Measurements from ENCODE around the gene LRMDA.

The LRMDA gene

GRCh38 chr10:75956624-75957023 lies 525.2 kb downstream of the LRMDA start:
- in situ Hi-C loops (cut with MboI; ENCODE audit: low sequenced_read_pairs) = no loop called here

DNA sequence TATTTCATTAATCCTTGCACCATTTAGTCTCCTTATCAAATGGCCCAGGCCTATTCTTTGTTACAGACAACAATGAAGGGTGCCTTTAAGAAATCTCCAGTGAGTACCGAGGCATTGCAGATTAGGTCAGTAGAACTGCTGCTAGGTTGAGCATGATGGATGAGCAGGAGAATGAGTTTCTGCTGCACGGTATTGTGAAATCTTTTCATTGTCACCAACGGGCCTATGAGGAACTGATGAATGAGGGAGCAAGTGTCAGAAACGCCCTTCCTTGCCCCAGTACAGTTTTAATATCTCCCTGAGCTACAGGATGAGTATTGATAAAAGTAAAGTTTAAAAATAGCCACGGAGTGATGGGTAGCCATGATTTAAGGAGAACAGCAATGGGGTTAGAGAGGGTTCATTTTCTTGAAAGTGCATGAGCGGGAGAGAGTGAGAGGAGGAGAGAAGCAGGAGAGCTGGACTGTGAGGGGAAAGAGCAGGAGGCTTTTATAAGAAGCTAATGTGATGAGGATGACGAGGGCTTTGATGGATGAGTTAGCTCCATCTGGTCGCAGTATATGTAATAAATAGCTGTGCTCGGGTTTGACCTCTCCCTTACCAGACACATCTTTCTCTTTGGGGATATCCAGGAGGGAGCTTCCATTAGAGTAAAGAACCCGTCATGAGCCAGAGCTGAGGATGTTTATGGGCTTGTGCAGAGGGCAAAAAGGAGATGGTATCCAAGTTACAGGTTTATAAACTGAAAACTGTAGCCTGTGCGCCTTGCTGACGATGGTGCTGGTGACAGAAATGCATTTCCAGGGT lies 526.1 kb downstream of the LRMDA start:
- in situ Hi-C loops (cut with MboI; ENCODE audit: low sequenced_read_pairs) = no loop called here

DNA sequence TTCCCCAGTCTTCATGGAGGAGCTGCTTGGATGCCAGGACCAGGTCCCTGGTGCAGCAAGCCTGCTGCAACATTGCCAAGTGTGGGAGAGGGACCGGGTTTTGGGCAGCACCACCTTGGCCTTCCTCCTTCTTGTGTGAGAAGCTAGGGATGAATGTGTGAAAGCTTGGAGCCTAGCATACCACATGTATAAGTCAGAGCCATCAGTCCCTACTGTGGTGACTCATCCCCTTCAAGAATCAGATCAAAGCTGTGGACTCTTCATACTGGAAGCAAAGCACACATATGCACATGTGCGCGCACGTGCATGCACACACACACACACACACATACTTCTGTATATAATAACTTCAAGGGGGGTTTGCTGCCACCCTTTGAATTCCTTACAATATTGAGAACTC lies 527.8 kb downstream of the LRMDA start:
- in situ Hi-C loops (cut with MboI; ENCODE audit: low sequenced_read_pairs) = no loop called here

DNA sequence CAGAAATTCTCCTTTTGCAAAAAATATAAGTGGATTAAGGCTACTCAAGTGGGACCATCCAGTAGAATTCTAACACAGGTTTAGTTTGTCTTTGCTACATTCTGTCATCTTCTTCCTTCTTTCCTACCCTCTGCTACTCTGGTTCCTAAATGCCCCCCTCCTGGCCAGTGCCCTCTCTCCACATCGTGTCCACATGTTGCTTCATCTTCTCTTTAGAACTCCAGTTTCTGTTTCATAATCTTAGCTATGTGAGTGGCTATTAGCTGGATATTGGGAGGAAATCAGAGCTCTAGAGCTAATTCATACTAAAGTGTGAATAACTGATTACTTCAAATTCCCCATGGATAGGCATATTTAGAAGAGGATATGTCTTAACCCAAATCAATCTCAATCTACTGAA lies 528.5 kb downstream of the LRMDA start:
- in situ Hi-C loops (cut with MboI; ENCODE audit: low sequenced_read_pairs) = no loop called here

GRCh38 chr10:75962395-75963061 lies 531.1 kb downstream of the LRMDA start:
- in situ Hi-C loops (cut with MboI; ENCODE audit: low sequenced_read_pairs) = no loop called here

GRCh38 chr10:75967491-75967890 lies 536.1 kb downstream of the LRMDA start:
- in situ Hi-C loops (cut with MboI; ENCODE audit: low sequenced_read_pairs) = no loop called here

GRCh38 chr10:75969031-75969430 lies 537.6 kb downstream of the LRMDA start:
- in situ Hi-C loops (cut with MboI; ENCODE audit: low sequenced_read_pairs) = no loop called here

- in situ Hi-C loops (cut with MboI; ENCODE audit: low sequenced_read_pairs) = no loop called here
These were observed 540.2 kb downstream of the LRMDA start for GRCh38 chr10:75971402-75972211.

GRCh38 chr10:75972491-75973276 lies 541.3 kb downstream of the LRMDA start:
- in situ Hi-C loops (cut with MboI; ENCODE audit: low sequenced_read_pairs) = no loop called here

DNA sequence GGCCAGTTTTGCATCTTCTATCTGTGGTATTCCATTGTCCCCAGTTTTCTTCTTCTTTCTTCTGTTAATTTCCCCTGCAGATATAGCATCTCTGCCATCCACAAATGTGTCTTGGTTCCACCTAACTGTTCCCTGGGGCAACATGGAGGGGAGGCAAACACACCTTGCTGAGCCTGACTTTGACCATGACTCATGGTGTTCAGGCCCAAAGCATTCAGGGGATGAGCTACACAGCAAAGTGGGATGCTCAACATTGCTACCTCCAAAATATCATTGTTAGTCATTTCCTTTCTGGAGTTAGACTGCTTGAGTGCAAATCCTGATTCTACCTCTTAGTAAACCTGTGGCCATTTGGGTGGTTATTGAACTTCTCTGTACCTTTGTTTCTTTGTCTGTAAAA lies 542.7 kb downstream of the LRMDA start:
- in situ Hi-C loops (cut with MboI; ENCODE audit: low sequenced_read_pairs) = no loop called here

DNA sequence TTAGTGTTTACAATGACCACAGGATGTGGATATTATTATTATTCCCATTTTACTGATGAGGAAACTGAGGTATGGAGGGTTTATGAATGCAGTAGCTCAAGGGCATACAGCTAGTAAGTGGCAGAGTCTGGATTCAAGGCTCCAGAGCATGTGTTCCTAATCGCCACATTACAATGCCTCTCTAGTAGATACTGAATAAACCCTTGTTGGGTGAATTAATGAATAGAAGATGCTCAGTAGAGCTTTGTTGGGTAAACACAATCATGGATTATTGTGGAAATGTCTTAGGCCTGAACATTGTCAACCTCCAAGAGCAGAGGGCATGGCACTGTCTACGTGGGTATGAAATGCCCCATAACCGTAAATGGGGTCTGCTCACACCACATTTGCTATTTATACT lies 545.3 kb downstream of the LRMDA start:
- in situ Hi-C loops (cut with MboI; ENCODE audit: low sequenced_read_pairs) = no loop called here

DNA sequence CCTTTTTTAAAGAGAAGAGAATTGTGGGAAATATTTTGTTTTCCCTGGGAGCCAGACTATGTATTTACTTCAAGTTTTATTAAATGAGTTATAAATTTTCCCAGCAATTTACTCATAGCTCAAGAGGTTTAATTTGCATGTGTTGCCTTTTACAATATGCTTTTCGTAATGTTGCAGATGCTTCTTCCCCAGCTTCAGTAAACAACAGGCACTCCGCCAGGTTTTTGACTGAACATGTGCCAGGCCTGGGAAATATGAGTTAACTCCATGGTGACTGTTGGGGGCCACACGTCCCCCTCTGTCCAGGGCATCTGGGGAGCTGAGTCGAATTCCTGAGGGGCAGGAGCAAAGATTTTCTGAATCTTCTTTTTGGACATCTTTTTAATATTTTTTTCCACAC lies 545.7 kb downstream of the LRMDA start:
- in situ Hi-C loops (cut with MboI; ENCODE audit: low sequenced_read_pairs) = no loop called here

DNA sequence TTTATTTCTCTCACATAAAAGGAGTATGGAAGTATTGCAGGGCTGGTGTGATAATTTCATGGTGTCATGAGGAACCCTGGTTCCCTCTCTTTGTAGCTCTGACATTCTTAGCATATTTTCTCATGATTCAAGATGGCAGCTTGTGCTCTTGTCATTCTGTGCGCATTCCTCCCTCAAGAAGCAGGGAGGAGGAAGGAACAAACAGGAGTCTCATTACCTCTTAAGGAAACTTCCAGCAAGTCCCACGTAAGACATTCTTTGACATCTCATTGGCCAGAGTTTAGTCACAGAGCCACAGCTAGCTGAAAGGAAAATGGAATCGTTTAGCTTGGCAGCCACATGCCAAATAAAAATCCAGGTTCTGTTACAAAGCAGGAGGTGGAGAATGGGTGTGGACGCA lies 546.8 kb downstream of the LRMDA start:
- in situ Hi-C loops (cut with MboI; ENCODE audit: low sequenced_read_pairs) = no loop called here

DNA sequence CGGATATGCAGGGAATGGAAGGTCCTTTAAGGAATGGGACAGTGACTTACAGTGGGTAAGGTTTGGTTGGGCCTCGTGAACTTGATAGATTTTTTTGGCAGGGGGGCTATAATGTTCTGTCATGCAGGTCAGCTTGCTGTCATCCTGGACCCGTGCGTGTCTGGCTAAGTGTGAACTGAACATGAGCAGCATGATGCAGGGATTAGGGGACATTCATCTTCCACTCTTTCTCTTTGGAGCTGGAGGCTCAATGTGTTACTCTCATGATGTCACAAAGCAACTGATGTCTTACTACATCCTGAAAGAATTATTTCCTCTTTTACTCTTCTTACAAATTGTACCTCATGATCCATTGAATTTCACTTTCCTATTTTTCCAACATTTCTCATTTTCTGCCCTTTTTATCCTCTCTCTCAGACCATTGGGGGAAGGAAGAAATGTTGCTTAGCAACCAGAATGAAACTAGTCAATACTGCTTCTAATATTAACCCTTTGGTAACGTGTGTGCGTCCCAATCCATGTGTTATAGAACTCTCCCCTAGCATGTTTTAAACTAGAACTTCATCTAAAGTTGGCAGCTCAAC lies 549.1 kb downstream of the LRMDA start:
- in situ Hi-C loops (cut with MboI; ENCODE audit: low sequenced_read_pairs) = no loop called here

DNA sequence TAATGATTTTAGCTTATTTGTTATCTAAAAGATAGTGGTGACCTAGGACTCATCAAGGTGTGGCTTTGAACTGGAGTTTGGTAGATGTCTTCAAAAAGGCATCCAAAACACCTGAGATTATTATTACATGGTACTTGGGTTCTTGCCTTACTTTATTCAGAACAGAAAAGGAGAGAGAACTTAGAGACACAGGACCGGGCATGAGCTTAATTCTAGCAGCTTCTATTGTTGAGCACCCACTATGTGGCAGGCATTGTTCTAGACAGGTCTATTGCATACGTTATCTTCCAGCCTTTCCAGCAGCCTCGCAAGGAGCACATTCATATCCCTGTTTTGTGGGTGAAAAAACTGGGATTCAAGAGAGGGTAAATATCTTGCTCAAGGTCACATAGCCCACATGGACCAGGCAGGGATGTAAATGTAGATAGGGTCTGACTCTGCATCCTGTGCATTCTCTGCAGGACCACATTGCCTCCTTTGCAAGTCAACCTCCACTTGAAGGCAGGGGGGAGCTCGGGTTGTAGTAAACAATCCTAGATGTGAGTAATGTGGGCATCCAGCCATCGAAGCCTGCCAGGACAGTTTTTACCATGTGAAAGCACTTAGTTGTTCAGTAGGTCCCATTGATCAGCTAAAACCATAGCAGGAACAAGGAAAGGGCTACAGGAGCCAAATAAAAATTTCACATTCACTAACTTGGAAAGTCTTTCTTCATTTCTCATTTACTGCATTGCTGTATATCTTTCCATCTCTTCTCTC lies 551.4 kb downstream of the LRMDA start:
- in situ Hi-C loops (cut with MboI; ENCODE audit: low sequenced_read_pairs) = no loop called here

DNA sequence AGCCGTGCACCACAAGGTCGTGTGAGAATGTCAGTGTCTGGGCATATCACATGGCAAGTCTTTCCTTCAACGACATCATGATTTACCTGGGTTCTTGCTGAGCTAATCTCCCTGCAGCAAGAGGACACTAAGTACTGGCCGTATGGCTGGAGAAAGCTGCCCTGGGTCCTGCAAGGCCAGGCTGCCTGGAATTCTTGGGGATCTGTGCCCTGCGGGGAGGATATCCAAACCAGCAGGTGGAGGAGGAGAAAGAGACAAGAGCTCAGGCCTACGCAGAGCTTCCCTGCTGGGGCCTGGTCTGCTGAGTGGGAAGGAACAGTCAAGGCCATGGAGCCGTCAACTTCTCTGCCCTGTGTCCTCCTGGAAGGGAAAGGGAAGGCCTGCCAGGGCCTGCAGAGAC lies 552.6 kb downstream of the LRMDA start:
- in situ Hi-C loops (cut with MboI; ENCODE audit: low sequenced_read_pairs) = no loop called here

- in situ Hi-C loops (cut with MboI; ENCODE audit: low sequenced_read_pairs) = no loop called here
These were observed 556.2 kb downstream of the LRMDA start for GRCh38 chr10:75987616-75988015.

GRCh38 chr10:75994357-75995040 lies 563.1 kb downstream of the LRMDA start:
- in situ Hi-C loops (cut with MboI; ENCODE audit: low sequenced_read_pairs) = no loop called here

- in situ Hi-C loops (cut with MboI; ENCODE audit: low sequenced_read_pairs) = no loop called here
These were observed 563.6 kb downstream of the LRMDA start for GRCh38 chr10:75995041-75995430.

All from HL-60/S4 treated with retinoic acid at 250 ng/mL for 4 days and 3 days (cell line).